ENCODE measurements around the gene MAST4. TPM values are rescaled to one million over a fixed set of nuclear protein-coding genes. Genes with fewer than 3 reads are reported as not detected.

MAST4 gene
- total RNA-seq, 5 donors from 2014 or later (not counting 1 experiment from before 2014, with no cell fraction given) = 26.1 to 35.5 (median 32.0) TPM

GRCh38 chr5:66875315-66875714 lies 279.1 kb downstream of the MAST4 start:
- CTCF ChIA-PET = interaction anchor here (0.6 to 1.6 kb wide), 2 partner anchors 11 to 109 kb away, joined by 3 to 5 read pairs; no protein-coding TSS in a partner anchor

DNA sequence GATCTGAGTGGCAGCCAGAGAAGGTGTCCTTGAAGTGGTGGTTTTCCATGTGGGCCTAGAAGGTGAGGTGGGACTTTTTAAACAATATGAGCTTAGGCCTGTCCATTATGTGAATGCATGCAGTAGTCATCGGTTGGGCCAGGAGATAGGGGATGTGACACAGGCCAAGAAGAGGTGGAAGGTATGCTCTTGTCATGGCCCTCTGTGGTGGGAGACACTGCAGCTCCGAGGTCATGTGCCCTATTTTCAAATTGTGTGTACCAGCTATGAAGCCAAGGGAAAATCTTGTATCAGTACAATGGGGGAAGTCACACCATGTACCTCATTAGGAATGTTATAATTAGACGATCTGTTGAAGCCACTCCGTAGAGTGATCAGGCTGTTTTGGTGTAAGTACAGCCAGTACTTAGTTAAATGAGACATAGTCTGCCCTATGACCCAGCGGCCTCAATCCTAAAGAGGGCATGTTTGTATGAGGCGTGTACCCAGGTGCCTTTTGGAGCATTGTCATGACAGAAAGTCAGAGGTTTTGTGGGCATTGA lies 280.1 kb downstream of the MAST4 start:
- no peaks in the 10 kb centered on the region for H3K27me3 ChIP-seq (replicated peaks in 1 of 2; ENCODE audit: control insufficient read depth in 2 of 2, extremely low read depth in 1 of 2, insufficient read depth in 2 of 2, low read length in 1 of 2)
- 92% methylated on average over 5 of the region's 6 CpGs for WGBS (ENCODE audit: insufficient coverage)
- H3K36me3 Mint-ChIP-seq = no peaks in the 10 kb centered on the region
- no peaks in the 10 kb centered on the region for H3K9me3 ChIP-seq
- H3K27ac ChIP-seq (ENCODE audit: low read length) = no peak overlapping the region
- no peak overlapping the region for H3K27ac Mint-ChIP-seq
- no peaks in the 10 kb centered on the region for H3K36me3 ChIP-seq (ENCODE audit: control insufficient read depth in 2 of 2, extremely low read depth in 1 of 2, insufficient read depth in 1 of 2, low read length in 1 of 2)
- H3K4me1 Mint-ChIP-seq = no peaks in the 10 kb centered on the region
- ATAC-seq (replicated peaks in 1 of 4) (no peak), DNase-seq (no peak)
- H3K27me3 Mint-ChIP-seq = no peaks in the 10 kb centered on the region
- ChIA-PET CTCF (interaction anchor here in 1 of 2 donors (0.5 kb wide), 1 partner anchor 160 kb away, joined by 3 read pairs; no protein-coding TSS in a partner anchor), POLR2A (no interaction called here)
- no peaks in the 10 kb centered on the region for H3K4me1 ChIP-seq (ENCODE audit: control insufficient read depth in 1 of 2, extremely low read depth in 1 of 2, insufficient read depth in 2 of 2, low read length in 2 of 2)
- no peak overlapping the region for H3K4me3 ChIP-seq (ENCODE audit: control insufficient read depth in 1 of 2, extremely low read depth in 1 of 2, low read length in 1 of 2)
- no peaks in the 10 kb centered on the region for H3K9me3 Mint-ChIP-seq
- H3K4me3 Mint-ChIP-seq = no peak overlapping the region

More at GRCh38 chr5:66875315-66875714, 279.1 kb downstream of the MAST4 start:
- DNase-seq (no peak), ATAC-seq (replicated peaks in 1 of 4) (no peak)
- no peaks in the 10 kb centered on the region for H3K36me3 ChIP-seq (ENCODE audit: control insufficient read depth in 2 of 2, extremely low read depth in 1 of 2, insufficient read depth in 1 of 2, low read length in 1 of 2)
- H3K4me3 ChIP-seq (ENCODE audit: control insufficient read depth in 1 of 2, extremely low read depth in 1 of 2, low read length in 1 of 2) = no peak overlapping the region
- Mint-ChIP-seq H3K27ac (no peak overlapping the region), H3K36me3 (no peaks in the 10 kb centered on the region), H3K4me3 (no peak overlapping the region), H3K4me1 (no peaks in the 10 kb centered on the region), H3K9me3 (no peaks in the 10 kb centered on the region), H3K27me3 (no peaks in the 10 kb centered on the region)
- no peaks in the 10 kb centered on the region for H3K9me3 ChIP-seq
- H3K4me1 ChIP-seq (ENCODE audit: control insufficient read depth in 1 of 2, extremely low read depth in 1 of 2, insufficient read depth in 2 of 2, low read length in 2 of 2) = no peaks in the 10 kb centered on the region
- POLR2A ChIA-PET = no interaction called here
- H3K27ac ChIP-seq (ENCODE audit: low read length) = no peak overlapping the region
- peaks cover 0 to 4% of the 10 kb centered on the region in 2 experiments for H3K27me3 ChIP-seq (replicated peaks in 1 of 2; ENCODE audit: control insufficient read depth in 2 of 2, extremely low read depth in 1 of 2, insufficient read depth in 2 of 2, low read length in 1 of 2)

DNA sequence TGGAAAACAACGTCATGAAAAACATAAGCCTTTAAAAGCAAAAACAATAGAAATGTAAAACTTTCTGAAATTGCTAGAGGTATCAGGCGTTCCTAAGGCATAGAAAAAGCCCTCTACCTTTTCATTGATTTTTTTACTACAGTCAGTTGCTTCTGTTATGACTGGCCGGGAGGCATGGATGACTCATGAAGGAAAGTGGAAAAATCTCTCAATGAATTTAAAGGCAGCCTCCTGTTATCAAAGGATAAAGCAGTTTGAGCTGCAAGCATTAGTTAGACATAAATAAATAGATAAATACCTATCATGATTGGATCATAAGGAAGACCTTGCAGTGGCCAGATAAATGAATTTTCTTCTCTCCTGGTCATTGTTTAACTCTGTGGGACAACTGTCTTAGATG lies 281.6 kb downstream of the MAST4 start:
- Mint-ChIP-seq H3K27me3 (no peaks in the 10 kb centered on the region), H3K9me3 (no peaks in the 10 kb centered on the region), H3K27ac (no peak overlapping the region), H3K36me3 (no peaks in the 10 kb centered on the region), H3K4me1 (no peaks in the 10 kb centered on the region), H3K4me3 (no peak overlapping the region)
- ChIA-PET CTCF (interaction anchor here in 1 of 2 donors (1.2 kb wide), 1 partner anchor 11 kb away, joined by 3 read pairs; no protein-coding TSS in a partner anchor), POLR2A (interaction anchor here in 1 of 2 donors (0.6 kb wide), 1 partner anchor 41 kb away, joined by 3 read pairs; no protein-coding TSS in a partner anchor)
- no peaks in the 10 kb centered on the region for H3K4me1 ChIP-seq (ENCODE audit: control insufficient read depth in 1 of 2, extremely low read depth in 1 of 2, insufficient read depth in 2 of 2, low read length in 2 of 2)
- ATAC-seq (replicated peaks in 1 of 4) (no peak), DNase-seq (no peak)
- no peaks in the 10 kb centered on the region for H3K9me3 ChIP-seq
- no CpG with 5 or more reads among the region's 3 CpGs for WGBS (ENCODE audit: insufficient coverage)
- H3K36me3 ChIP-seq (ENCODE audit: control insufficient read depth in 2 of 2, extremely low read depth in 1 of 2, insufficient read depth in 1 of 2, low read length in 1 of 2) = no peaks in the 10 kb centered on the region
- no peaks in the 10 kb centered on the region for H3K27me3 ChIP-seq (replicated peaks in 1 of 2; ENCODE audit: control insufficient read depth in 2 of 2, extremely low read depth in 1 of 2, insufficient read depth in 2 of 2, low read length in 1 of 2)
- H3K4me3 ChIP-seq (ENCODE audit: control insufficient read depth in 1 of 2, extremely low read depth in 1 of 2, low read length in 1 of 2) = no peak overlapping the region
- H3K27ac ChIP-seq (ENCODE audit: low read length) = no peak overlapping the region

DNA sequence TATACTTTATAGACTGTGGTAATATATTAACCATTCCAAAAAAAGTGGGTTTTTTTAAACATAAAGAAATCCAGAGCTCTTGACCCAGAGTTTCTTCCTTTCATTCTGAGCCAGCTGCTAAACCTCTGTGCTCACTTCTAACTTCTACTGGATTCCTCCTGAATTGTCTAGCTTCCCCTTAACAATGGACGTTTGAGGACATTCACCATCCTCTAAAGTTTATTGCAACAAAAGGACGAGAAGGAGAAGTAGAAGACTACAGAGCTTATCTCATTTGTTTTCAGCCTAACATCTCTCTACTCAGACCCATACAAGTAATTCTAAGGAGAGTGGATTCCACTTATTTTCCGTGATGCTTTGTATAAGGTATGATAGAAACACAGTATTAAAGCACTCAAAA lies 284.2 kb downstream of the MAST4 start:
- ATAC-seq (replicated peaks in 1 of 4) (no peak), DNase-seq (no peak)
- no peaks in the 10 kb centered on the region for H3K9me3 ChIP-seq
- no peak overlapping the region for H3K4me3 Mint-ChIP-seq
- H3K36me3 ChIP-seq (ENCODE audit: control insufficient read depth in 2 of 2, extremely low read depth in 1 of 2, insufficient read depth in 1 of 2, low read length in 1 of 2) = no peaks in the 10 kb centered on the region
- H3K27ac Mint-ChIP-seq = no peak overlapping the region
- H3K4me1 ChIP-seq (ENCODE audit: control insufficient read depth in 1 of 2, extremely low read depth in 1 of 2, insufficient read depth in 2 of 2, low read length in 2 of 2) = no peaks in the 10 kb centered on the region
- POLR2A ChIA-PET = no interaction called here
- H3K27me3 ChIP-seq (replicated peaks in 1 of 2; ENCODE audit: control insufficient read depth in 2 of 2, extremely low read depth in 1 of 2, insufficient read depth in 2 of 2, low read length in 1 of 2) = no peaks in the 10 kb centered on the region
- H3K36me3 Mint-ChIP-seq = no peaks in the 10 kb centered on the region
- no peaks in the 10 kb centered on the region for H3K4me1 Mint-ChIP-seq
- H3K27me3 Mint-ChIP-seq = no peaks in the 10 kb centered on the region
- H3K27ac ChIP-seq (ENCODE audit: low read length) = no peak overlapping the region
- no peak overlapping the region for H3K4me3 ChIP-seq (ENCODE audit: control insufficient read depth in 1 of 2, extremely low read depth in 1 of 2, low read length in 1 of 2)
- CTCF ChIA-PET = interaction anchor here in 1 of 2 donors (1.2 kb wide), 1 partner anchor 1821 kb away, joined by 3 read pairs; no protein-coding TSS in a partner anchor
- H3K9me3 Mint-ChIP-seq = no peaks in the 10 kb centered on the region
- WGBS (ENCODE audit: insufficient coverage) = no CpG with 5 or more reads among the region's 3 CpGs

- Mint-ChIP-seq H3K4me1 (no peaks in the 10 kb centered on the region), H3K4me3 (no peak overlapping the region), H3K27me3 (no peaks in the 10 kb centered on the region), H3K36me3 (no peaks in the 10 kb centered on the region), H3K27ac (no peak overlapping the region), H3K9me3 (no peaks in the 10 kb centered on the region)
- ATAC-seq (replicated peaks in 1 of 4) = no peak
- Histone ChIP-seq H3K36me3 (ENCODE audit: control insufficient read depth in 2 of 2, extremely low read depth in 1 of 2, insufficient read depth in 1 of 2, low read length in 1 of 2) (no peaks in the 10 kb centered on the region), H3K4me1 (ENCODE audit: control insufficient read depth in 1 of 2, extremely low read depth in 1 of 2, insufficient read depth in 2 of 2, low read length in 2 of 2) (no peaks in the 10 kb centered on the region), H3K4me3 (ENCODE audit: control insufficient read depth in 1 of 2, extremely low read depth in 1 of 2, low read length in 1 of 2) (no peak overlapping the region), H3K9me3 (no peaks in the 10 kb centered on the region), H3K27ac (ENCODE audit: low read length) (no peak overlapping the region), H3K27me3 (replicated peaks in 1 of 2; ENCODE audit: control insufficient read depth in 2 of 2, extremely low read depth in 1 of 2, insufficient read depth in 2 of 2, low read length in 1 of 2) (no peaks in the 10 kb centered on the region)
- POLR2A ChIA-PET = no interaction called here
- WGBS (ENCODE audit: insufficient coverage) = no CpG with 5 or more reads among the region's 2 CpGs
- DNase-seq = no peak
- CTCF ChIA-PET = no interaction called here
Observed at GRCh38 chr5:66881480-66882161, 285.4 kb downstream of the MAST4 start.

- H3K27ac ChIP-seq (ENCODE audit: low read length) = no peak overlapping the region
- no peaks in the 10 kb centered on the region for H3K36me3 Mint-ChIP-seq
- DNase-seq (no peak), ATAC-seq (replicated peaks in 1 of 4) (no peak)
- POLR2A ChIA-PET = no interaction called here
- CTCF ChIA-PET = interaction anchor here in 1 of 2 donors (0.7 kb wide), 1 partner anchor 162 kb away, joined by 14 read pairs; no protein-coding TSS in a partner anchor
- no peak overlapping the region for H3K4me3 ChIP-seq (ENCODE audit: control insufficient read depth in 1 of 2, extremely low read depth in 1 of 2, low read length in 1 of 2)
- no peaks in the 10 kb centered on the region for H3K27me3 Mint-ChIP-seq
- no peaks in the 10 kb centered on the region for H3K9me3 Mint-ChIP-seq
- no peak overlapping the region for H3K27ac Mint-ChIP-seq
- H3K4me3 Mint-ChIP-seq = no peak overlapping the region
- no peaks in the 10 kb centered on the region for H3K36me3 ChIP-seq (ENCODE audit: control insufficient read depth in 2 of 2, extremely low read depth in 1 of 2, insufficient read depth in 1 of 2, low read length in 1 of 2)
- no peaks in the 10 kb centered on the region for H3K4me1 Mint-ChIP-seq
- H3K9me3 ChIP-seq = no peaks in the 10 kb centered on the region
- no CpG with 5 or more reads among the region's 3 CpGs for WGBS (ENCODE audit: insufficient coverage)
- no peaks in the 10 kb centered on the region for H3K4me1 ChIP-seq (ENCODE audit: control insufficient read depth in 1 of 2, extremely low read depth in 1 of 2, insufficient read depth in 2 of 2, low read length in 2 of 2)
- no peaks in the 10 kb centered on the region for H3K27me3 ChIP-seq (replicated peaks in 1 of 2; ENCODE audit: control insufficient read depth in 2 of 2, extremely low read depth in 1 of 2, insufficient read depth in 2 of 2, low read length in 1 of 2)
Observed at GRCh38 chr5:66882606-66883227, 286.5 kb downstream of the MAST4 start.
